Trophoblast cell (in vitro differentiated cells and primary cell): ENCODE results near the gene JPH3.

Experiments used
- DNase-seq, 2 donors: peaks; one replicate each; pipeline ENCODE4 v3.0.0-alpha.2; 2016
- H2AFZ ChIP-seq: 2 replicates; pipeline ENCODE4 v1.6.1; 2013; ENCODE audit warnings: low read length, moderate library complexity, mild to moderate bottlenecking; ENCODE audit not compliant: insufficient read depth, poor library complexity
- H2AK5ac ChIP-seq: 2 replicates; pipeline ENCODE4 v1.6.1; 2013; ENCODE audit warnings: mild to moderate bottlenecking, low read length
- H2BK120ac ChIP-seq: 2 replicates; pipeline ENCODE4 v1.6.1; 2013; ENCODE audit warnings: low read length, mild to moderate bottlenecking, moderate library complexity; ENCODE audit not compliant: insufficient read depth, poor library complexity
- H2BK12ac ChIP-seq: 2 replicates; pipeline ENCODE4 v1.6.1; 2013; ENCODE audit warnings: mild to moderate bottlenecking, low read length, moderate library complexity
- H2BK5ac ChIP-seq: 2 replicates; pipeline ENCODE4 v1.6.1; 2013; ENCODE audit warnings: low read length, low read depth, moderate library complexity, mild to moderate bottlenecking; ENCODE audit not compliant: poor library complexity
- H3K14ac ChIP-seq: 2 replicates; pipeline ENCODE4 v1.6.1; 2013; ENCODE audit warnings: mild to moderate bottlenecking, low read length
- H3K18ac ChIP-seq: 2 replicates; pipeline ENCODE4 v1.6.1; 2013; ENCODE audit warnings: mild to moderate bottlenecking, low read length
- H3K23ac ChIP-seq: 2 replicates; pipeline ENCODE4 v1.6.1; 2013; ENCODE audit warnings: low read length
- H3K27ac ChIP-seq: 2 replicates; pipeline ENCODE4 v1.5.1; 2013; ENCODE audit warnings: low read depth, mild to moderate bottlenecking, inconsistent platforms, low read length, moderate library complexity
- H3K27me3 ChIP-seq: 2 replicates; pipeline ENCODE4 v1.6.1; 2013; ENCODE audit warnings: inconsistent platforms, mild to moderate bottlenecking, low read length, moderate library complexity; ENCODE audit not compliant: insufficient read depth
- H3K36me3 ChIP-seq, 2 experiments: 1 replicate in 1 of 2; 2 replicates in 1 of 2; pipeline ENCODE4 v1.6.1; 2013; ENCODE audit warnings: low read length in 2 of 2, mild to moderate bottlenecking in 2 of 2, moderate library complexity in 1 of 2; ENCODE audit not compliant: insufficient read depth in 2 of 2, control insufficient read depth in 1 of 2
- H3K4ac ChIP-seq: 2 replicates; pipeline ENCODE4 v1.6.1; 2013; ENCODE audit warnings: low read depth, mild to moderate bottlenecking, low read length, moderate library complexity
- H3K4me1 ChIP-seq, 2 experiments: 1 replicate in 1 of 2; 2 replicates in 1 of 2; pipeline ENCODE4 v1.6.1; 2013; ENCODE audit warnings: low read length in 2 of 2, mild to moderate bottlenecking in 2 of 2, moderate library complexity in 1 of 2; ENCODE audit not compliant: insufficient read depth in 2 of 2, control insufficient read depth in 1 of 2
- H3K4me2 ChIP-seq: 2 replicates; pipeline ENCODE4 v1.6.1; 2013; ENCODE audit warnings: inconsistent platforms, mild to moderate bottlenecking, low read length, moderate library complexity
- H3K4me3 ChIP-seq: 2 replicates; pipeline ENCODE4 v1.5.1; 2013; ENCODE audit warnings: mild to moderate bottlenecking, low read depth, low read length, inconsistent platforms
- H3K79me1 ChIP-seq: one replicate; pipeline ENCODE4 v1.6.1; 2013; ENCODE audit warnings: low read length
- H3K79me2 ChIP-seq: 2 replicates; pipeline ENCODE4 v1.6.1; 2013; ENCODE audit warnings: low read length, mild to moderate bottlenecking; ENCODE audit not compliant: control insufficient read depth, insufficient read depth, poor library complexity
- H3K9ac ChIP-seq: 2 replicates; pipeline ENCODE4 v1.6.1; 2013; ENCODE audit warnings: mild to moderate bottlenecking, low read length
- H3K9me3 ChIP-seq: 2 replicates; pipeline ENCODE4 v1.6.1; 2013; ENCODE audit warnings: low read depth, mild to moderate bottlenecking, control low read depth, inconsistent platforms, low read length; ENCODE audit not compliant: insufficient read depth
- H4K12ac ChIP-seq: 2 replicates; pipeline ENCODE4 v1.6.1; 2013; ENCODE audit warnings: low read depth, mild to moderate bottlenecking, low read length, moderate library complexity
- H4K8ac ChIP-seq: 2 replicates; pipeline ENCODE4 v1.6.1; 2013; ENCODE audit warnings: low read depth, mild to moderate bottlenecking, low read length, moderate library complexity
- H4K91ac ChIP-seq: one replicate; pipeline ENCODE4 v1.6.1; 2013; ENCODE audit warnings: low read depth, mild to moderate bottlenecking, low read length, moderate library complexity
- WGBS: extraction: QIAGEN DNeasy Blood & Tissue Kit; methylation state at CpG from one replicate; pipeline ENCODE4 v1.1.7; 2013; ENCODE audit warnings: missing lambda C conversion rate; ENCODE audit not compliant: insufficient read length, insufficient coverage; ENCODE audit errors: extremely low coverage; 5-methylcytosine and 5-hydroxymethylcytosine counted together

The JPH3 gene

GRCh38 chr16:87706278-87707000 lies 104.1 kb downstream of the JPH3 start:
- WGBS, result no CpG with 5 or more reads among the region's 28 CpGs
- no peak overlapping the region for H4K8ac ChIP-seq
- H3K36me3 ChIP-seq, result peaks cover 52 to 60% of the 10 kb centered on the region in 2 experiments
- no peak overlapping the region for H2BK5ac ChIP-seq
- no peaks in the 10 kb centered on the region for H3K27me3 ChIP-seq
- no peak overlapping the region for H3K27ac ChIP-seq
- no peaks in the 10 kb centered on the region for H3K79me1 ChIP-seq
- no peak overlapping the region for H3K23ac ChIP-seq
- H3K4me1 ChIP-seq, result no peaks in the 10 kb centered on the region
- H3K4me2 ChIP-seq, result no peak overlapping the region
- H3K79me2 ChIP-seq, result no peaks in the 10 kb centered on the region
- H3K4me3 ChIP-seq, result no peak overlapping the region
- no peak overlapping the region for H2BK120ac ChIP-seq
- H2BK12ac ChIP-seq, result no peak overlapping the region
- no peak overlapping the region for H3K9ac ChIP-seq
- no peak overlapping the region for H4K91ac ChIP-seq
- no peak for DNase-seq
- no peak overlapping the region for H2AK5ac ChIP-seq
- H3K9me3 ChIP-seq, result peaks cover 8% of the 10 kb centered on the region
- H4K12ac ChIP-seq, result no peak overlapping the region
- H2AFZ ChIP-seq, result no peak overlapping the region
- no peak overlapping the region for H3K18ac ChIP-seq
- H3K4ac ChIP-seq, result no peak overlapping the region
- no peak overlapping the region for H3K14ac ChIP-seq

- Histone ChIP-seq H3K18ac (no peak overlapping the region), H2AK5ac (no peak overlapping the region), H4K12ac (no peak overlapping the region), H4K91ac (no peak overlapping the region), H3K4ac (no peak overlapping the region), H3K4me1 (no peaks in the 10 kb centered on the region), H4K8ac (no peak overlapping the region), H2AFZ (no peak overlapping the region), H3K27ac (no peak overlapping the region), H3K36me3 (peaks cover 48 to 56% of the 10 kb centered on the region in 2 experiments), H3K9ac (no peak overlapping the region), H3K4me3 (no peak overlapping the region), H3K4me2 (no peak overlapping the region), H3K9me3 (peaks cover 5% of the 10 kb centered on the region), H3K79me1 (no peaks in the 10 kb centered on the region), H3K23ac (no peak overlapping the region), H3K27me3 (no peaks in the 10 kb centered on the region), H3K14ac (no peak overlapping the region), H2BK5ac (no peak overlapping the region), H2BK12ac (no peak overlapping the region), H2BK120ac (no peak overlapping the region), H3K79me2 (no peaks in the 10 kb centered on the region)
- WGBS, result no CpG with 5 or more reads among the region's 17 CpGs
- no peak for DNase-seq
These were observed 104.8 kb downstream of the JPH3 start for GRCh38 chr16:87707097-87707496.

DNA sequence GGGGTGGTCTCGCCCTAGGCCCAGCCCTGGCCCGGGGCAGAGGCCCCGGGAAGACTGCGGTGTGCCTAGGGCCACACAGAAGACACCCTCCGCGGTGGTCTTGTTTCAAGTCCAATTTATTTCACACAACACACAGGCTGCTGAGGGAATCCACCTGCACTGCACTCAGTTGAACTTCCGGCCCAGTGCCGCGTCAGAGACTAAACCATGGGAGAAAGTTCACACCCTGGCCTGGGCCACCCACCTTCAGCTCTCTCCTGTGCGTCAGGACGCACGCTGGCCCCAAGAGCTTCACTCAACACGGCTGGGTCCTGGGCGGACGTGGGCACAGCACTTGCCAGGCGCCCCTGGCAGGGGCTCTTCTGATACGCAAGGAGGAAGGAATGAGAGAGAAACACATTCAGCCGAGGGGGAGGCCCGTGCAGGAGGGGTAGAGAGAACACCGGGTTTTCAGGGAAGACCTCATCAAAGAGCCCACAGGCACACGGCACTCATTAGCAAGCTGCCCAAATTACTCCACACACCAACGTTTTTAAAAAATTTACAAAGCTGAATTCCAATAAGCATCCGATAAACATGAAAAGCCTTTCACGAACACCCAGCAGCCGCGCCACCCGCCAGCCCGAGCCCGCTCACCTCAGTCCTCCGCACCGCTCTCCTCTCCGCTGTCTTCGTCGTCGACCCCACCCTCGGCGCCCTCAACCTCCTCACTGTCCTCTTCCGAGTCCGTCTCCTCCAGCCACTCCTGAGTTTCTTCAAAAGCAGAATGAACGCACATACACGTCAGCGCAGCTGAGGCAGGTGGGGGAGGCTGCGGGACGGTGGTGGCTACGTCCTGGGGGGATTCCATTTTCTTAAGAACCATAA lies 105.6 kb downstream of the JPH3 start:
- H4K91ac ChIP-seq, result no peak overlapping the region
- no peak for DNase-seq
- no peak overlapping the region for H2BK12ac ChIP-seq
- no peak overlapping the region for H2AFZ ChIP-seq
- H3K4me1 ChIP-seq, result no peaks in the 10 kb centered on the region
- no peak overlapping the region for H4K8ac ChIP-seq
- H3K18ac ChIP-seq, result no peak overlapping the region
- no peak overlapping the region for H2BK5ac ChIP-seq
- no peak overlapping the region for H3K27ac ChIP-seq
- H3K27me3 ChIP-seq, result no peaks in the 10 kb centered on the region
- H3K79me1 ChIP-seq, result no peaks in the 10 kb centered on the region
- no peaks in the 10 kb centered on the region for H3K79me2 ChIP-seq
- no peak overlapping the region for H2AK5ac ChIP-seq
- no peak overlapping the region for H3K4ac ChIP-seq
- H2BK120ac ChIP-seq, result no peak overlapping the region
- peaks cover 49 to 53% of the 10 kb centered on the region in 2 experiments for H3K36me3 ChIP-seq
- WGBS, result 100% methylated on average over 4 of the region's 45 CpGs
- no peak overlapping the region for H4K12ac ChIP-seq
- H3K4me2 ChIP-seq, result no peak overlapping the region
- no peak overlapping the region for H3K14ac ChIP-seq
- H3K23ac ChIP-seq, result no peak overlapping the region
- H3K4me3 ChIP-seq, result no peak overlapping the region
- no peak overlapping the region for H3K9ac ChIP-seq
- H3K9me3 ChIP-seq, result peaks cover 5% of the 10 kb centered on the region

DNA sequence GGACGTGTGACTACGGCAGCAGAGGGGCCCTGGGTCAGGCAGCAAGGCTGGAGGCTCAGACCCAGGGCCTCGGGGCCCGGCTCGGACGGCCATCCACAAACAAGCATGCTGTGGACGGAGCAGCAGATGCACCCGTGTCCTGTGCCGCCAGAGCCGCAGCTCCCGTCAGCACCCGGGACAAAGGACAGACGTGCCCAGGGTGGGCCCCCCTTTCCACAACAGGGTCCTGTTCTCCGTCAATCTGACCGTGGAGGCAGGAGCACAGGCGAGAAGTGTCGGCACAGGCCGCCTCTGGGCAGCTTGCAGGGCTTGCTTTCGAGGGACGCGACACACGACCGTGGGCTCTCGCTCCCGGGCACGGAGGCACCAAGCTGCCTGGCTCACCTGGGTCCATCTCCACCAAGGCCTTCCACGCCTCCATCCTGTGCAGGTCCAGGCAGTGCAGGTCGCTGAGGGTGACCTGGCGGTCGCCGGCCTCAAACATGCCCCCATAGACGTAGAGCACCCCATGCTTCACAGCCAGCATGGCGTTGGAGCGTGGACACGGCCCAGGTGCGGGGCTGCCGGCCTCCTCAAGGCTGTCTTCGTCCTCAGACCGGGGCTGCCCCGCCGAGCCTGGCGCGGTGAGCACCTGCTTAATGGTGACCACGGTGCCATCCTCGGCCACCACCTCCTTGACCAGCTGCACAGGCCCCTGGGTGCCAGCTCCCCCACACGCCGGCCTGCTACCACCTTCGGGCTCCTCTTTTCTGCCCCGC lies 106.8 kb downstream of the JPH3 start:
- no CpG with 5 or more reads among the region's 49 CpGs for WGBS
- H2BK12ac ChIP-seq, result no peak overlapping the region
- no peaks in the 10 kb centered on the region for H3K4me1 ChIP-seq

More for the DNA sequence above, 106.8 kb downstream of the JPH3 start:
- Histone ChIP-seq H3K4me2 (no peak overlapping the region), H3K4me3 (no peak overlapping the region), H3K27ac (no peak overlapping the region), H3K14ac (no peak overlapping the region), H3K4ac (no peak overlapping the region), H4K12ac (no peak overlapping the region), H3K79me1 (no peaks in the 10 kb centered on the region), H2BK120ac (no peak overlapping the region), H4K91ac (no peak overlapping the region), H3K23ac (no peak overlapping the region), H2AFZ (no peak overlapping the region), H3K18ac (no peak overlapping the region), H3K79me2 (no peaks in the 10 kb centered on the region), H3K9me3 (peaks cover 2% of the 10 kb centered on the region), H4K8ac (no peak overlapping the region), H2BK5ac (no peak overlapping the region), H3K9ac (no peak overlapping the region), H3K36me3 (peaks cover 44 to 45% of the 10 kb centered on the region in 2 experiments), H3K27me3 (no peaks in the 10 kb centered on the region), H2AK5ac (no peak overlapping the region)
- DNase-seq, result no peak
